Embryonic facial prominence (tissue), 1 donor: Measurements from ENCODE around the gene H2BW1.
"Not testable (repeated sequence)": the region's sequence is repeated elsewhere in the genome, so short reads cannot be mapped to it uniquely, and the experiment has no call there.

Experiments
- DNase-seq: peaks from one replicate; pipeline ENCODE4 v3.0.0-alpha.2; 2016; ENCODE audit errors: extremely low spot score

The H2BW1 gene

GRCh38 chrX:104013606-104014005 is at the start of gene H2BW1:
Gene H2BW1 (minus strand): TSS chrX:104013708. CDS start chrX:104013576, 132 bp downstream.
- no peak for DNase-seq

DNA sequence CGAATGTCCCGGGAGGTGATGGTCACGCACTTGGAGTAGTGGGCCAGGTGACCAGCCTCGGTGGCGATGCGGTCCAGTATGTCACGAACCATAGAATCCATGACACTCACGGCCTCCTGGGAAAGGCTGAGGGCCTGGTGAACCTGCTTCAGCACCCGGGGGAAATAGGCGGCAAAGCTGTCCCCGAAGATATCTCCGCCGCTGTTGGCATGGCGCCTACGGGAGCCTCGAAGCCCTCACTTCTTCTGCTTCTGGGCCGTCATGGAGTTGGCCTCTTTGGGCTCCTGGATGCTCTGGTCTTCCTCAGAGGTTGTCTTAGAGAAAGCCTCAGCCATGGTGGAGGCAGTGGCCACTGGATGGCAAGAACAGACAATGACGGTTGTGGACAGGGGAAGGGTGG is 49.1 kb upstream of the H2BW1 start:
- not testable (repeated sequence) for DNase-seq

DNA sequence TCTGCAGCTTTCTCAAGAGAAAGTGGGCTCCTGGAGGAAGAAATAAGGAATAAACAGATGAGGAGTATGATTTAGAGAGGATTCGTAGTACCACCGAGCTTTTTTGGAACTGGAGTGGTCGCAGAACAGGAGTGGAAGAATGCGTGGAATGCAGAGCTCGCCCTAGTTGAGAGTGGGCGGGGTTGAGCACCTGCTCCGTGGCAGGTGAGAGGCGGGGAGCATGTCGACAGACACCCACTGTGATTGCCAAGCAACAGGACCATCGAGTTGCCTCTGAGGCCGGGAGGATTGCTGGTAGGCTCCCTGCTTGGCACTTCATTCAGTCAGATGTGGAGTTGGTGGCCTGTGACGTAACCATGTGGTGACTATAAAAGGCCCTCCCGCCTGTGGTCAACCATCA is 41.4 kb upstream of the H2BW1 start:
- DNase-seq: not testable (repeated sequence)

DNA sequence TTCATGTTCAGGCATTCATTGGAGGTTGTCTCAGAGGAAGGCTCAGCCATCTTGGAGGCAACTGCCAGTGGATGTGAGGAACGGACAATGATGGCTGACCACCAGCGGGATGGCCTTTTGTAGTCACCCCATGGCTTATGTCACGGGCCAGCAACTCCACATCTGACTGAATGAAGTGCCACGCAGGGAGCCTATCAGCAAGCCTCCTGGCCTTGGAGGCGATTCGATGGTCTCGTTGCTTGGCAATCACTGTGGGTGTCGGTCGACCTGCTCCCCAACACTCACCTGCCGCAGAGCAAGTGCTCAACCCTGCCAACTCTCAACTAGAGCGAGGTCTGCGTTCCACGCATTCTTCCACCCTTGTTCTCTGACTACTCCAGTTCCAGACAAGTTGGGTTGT is 33.7 kb upstream of the H2BW1 start:
- DNase-seq: no peak

DNA sequence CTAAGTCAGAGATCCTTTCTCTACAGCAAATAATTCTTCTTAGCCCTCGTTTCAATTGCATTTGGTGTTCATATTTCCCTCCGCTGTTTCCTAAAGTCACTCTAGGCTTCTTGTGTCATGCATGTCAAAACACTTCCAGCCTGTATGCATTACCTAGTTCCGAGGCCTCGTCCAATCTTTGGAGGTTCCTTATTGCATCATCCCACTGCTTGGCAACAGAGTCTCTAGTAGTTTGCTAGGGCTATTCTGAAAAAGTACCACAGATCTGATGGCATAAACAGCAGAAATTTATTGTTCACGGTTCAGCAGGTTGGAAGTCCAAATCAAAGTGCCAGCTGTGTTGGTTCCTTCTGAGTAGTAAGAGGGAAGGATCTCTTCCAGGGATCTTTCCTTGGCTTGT is 32.1 kb upstream of the H2BW1 start:
- DNase-seq: no peak

- no peak for DNase-seq
These were observed 27.5 kb upstream of the H2BW1 start for GRCh38 chrX:104041003-104041402.

GRCh38 chrX:104039689-104040505 is 26.4 kb upstream of the H2BW1 start, which contains the start of gene H2BW2:
Gene H2BW2 (plus strand): TSS chrX:104039956. CDS start chrX:104039995, 39 bp downstream.
- DNase-seq: no peak

- DNase-seq: no peak
These were observed 4.6 kb upstream of the H2BW1 start for GRCh38 chrX:104018126-104018525.

GRCh38 chrX:104015576-104015975 is 2.1 kb upstream of the H2BW1 start:
- not testable (repeated sequence) for DNase-seq

GRCh38 chrX:104013158-104013557 is 350 bp downstream of the H2BW1 start:
- no peak for DNase-seq

DNA sequence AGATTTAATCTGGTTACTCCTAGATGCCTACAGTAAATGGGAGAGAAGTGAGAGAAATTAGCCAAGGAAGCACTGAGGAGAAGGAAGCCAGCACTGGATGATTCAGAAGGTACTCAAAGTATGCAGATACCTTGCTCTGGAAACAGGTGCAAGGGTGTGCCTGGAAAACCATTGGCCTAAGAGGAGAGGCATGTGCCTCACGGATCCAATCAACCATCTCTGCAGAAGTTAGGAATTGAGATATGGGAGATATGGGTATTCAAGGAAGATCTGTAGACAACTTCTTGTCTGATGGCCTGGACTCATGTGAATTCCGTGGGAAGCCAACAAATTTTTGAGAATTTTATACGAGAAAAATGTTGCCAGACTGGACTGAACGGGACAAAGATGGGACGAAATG is 4.7 kb downstream of the H2BW1 start:
- no peak for DNase-seq

- no peak for DNase-seq
These were observed 14.3 kb downstream of the H2BW1 start for GRCh38 chrX:103999234-103999633.

DNA sequence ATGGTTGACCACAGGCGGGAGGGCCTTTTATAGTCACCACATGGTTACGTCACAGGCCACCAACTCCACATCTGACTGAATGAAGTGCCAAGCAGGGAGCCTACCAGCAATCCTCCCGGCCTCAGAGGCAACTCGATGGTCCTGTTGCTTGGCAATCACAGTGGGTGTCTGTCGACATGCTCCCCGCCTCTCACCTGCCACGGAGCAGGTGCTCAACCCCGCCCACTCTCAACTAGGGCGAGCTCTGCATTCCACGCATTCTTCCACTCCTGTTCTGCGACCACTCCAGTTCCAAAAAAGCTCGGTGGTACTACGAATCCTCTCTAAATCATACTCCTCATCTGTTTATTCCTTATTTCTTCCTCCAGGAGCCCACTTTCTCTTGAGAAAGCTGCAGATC is 30.0 kb downstream of the H2BW1 start:
- not testable (repeated sequence) for DNase-seq

- not testable (repeated sequence) for DNase-seq
These were observed 50.9 kb downstream of the H2BW1 start, which contains the start of gene TMSB15B for GRCh38 chrX:103962411-103963278. Gene TMSB15B (plus strand): TSS chrX:103962627.
